WTC11 (cell line): ENCODE measurements around the gene RIPOR3.

Experiments used
- CBFB ChIP-seq: sonication (generic); formaldehyde crosslinking; IDR thresholded peaks from 2 replicates; pipeline ENCODE4 v1.8.1; 2022; ENCODE audit warnings: mild to moderate bottlenecking, low read depth, missing genetic modification reagents
- NFYB ChIP-seq: sonication (generic); formaldehyde crosslinking; conservative IDR thresholded peaks from 2 replicates; pipeline ENCODE4 v1.8.0; 2022; ENCODE audit warnings: low read depth, missing genetic modification reagents
- TF ChIP-seq, protein P1 (sequence below): fragments of 200-600 bp; IDR thresholded peaks from 2 replicates; pipeline ENCODE4 v1.8.0; 2022; ENCODE audit warnings: antibody characterized with exemption

GRCh38 chr20:50587291-50587961 is 103.9 kb downstream of the RIPOR3 start:
- no peak for TF ChIP-seq NFYB (CRISPR knock-in tag)
- TF ChIP-seq, protein P1, sequence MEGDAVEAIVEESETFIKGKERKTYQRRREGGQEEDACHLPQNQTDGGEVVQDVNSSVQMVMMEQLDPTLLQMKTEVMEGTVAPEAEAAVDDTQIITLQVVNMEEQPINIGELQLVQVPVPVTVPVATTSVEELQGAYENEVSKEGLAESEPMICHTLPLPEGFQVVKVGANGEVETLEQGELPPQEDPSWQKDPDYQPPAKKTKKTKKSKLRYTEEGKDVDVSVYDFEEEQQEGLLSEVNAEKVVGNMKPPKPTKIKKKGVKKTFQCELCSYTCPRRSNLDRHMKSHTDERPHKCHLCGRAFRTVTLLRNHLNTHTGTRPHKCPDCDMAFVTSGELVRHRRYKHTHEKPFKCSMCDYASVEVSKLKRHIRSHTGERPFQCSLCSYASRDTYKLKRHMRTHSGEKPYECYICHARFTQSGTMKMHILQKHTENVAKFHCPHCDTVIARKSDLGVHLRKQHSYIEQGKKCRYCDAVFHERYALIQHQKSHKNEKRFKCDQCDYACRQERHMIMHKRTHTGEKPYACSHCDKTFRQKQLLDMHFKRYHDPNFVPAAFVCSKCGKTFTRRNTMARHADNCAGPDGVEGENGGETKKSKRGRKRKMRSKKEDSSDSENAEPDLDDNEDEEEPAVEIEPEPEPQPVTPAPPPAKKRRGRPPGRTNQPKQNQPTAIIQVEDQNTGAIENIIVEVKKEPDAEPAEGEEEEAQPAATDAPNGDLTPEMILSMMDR, result no peak
- no peak for TF ChIP-seq CBFB (CRISPR knock-in tag)
